H9 (cell line): ENCODE measurements around the gene GPHA2. TPM values are rescaled to one million over a fixed set of nuclear protein-coding genes. Genes with fewer than 3 reads are reported as not detected.

ENCODE experiments used
- DNase-seq: peaks from one replicate; pipeline ENCODE4 v3.0.0-alpha.2; 2017
- H2AFZ ChIP-seq: one replicate; pipeline ENCODE4 v1.6.1; 2013; ENCODE audit warnings: mild to moderate bottlenecking, low read length, control low read depth, moderate library complexity
- H2AK5ac ChIP-seq: 2 replicates; pipeline ENCODE4 v1.6.1; 2013; ENCODE audit warnings: low read length, control low read depth, mixed read lengths; ENCODE audit not compliant: insufficient read length
- H2BK120ac ChIP-seq: one replicate; pipeline ENCODE4 v1.6.1; 2013; ENCODE audit warnings: low read depth, mild to moderate bottlenecking, low read length, control low read depth, inconsistent platforms; ENCODE audit not compliant: poor library complexity, severe bottlenecking
- H2BK12ac ChIP-seq: 2 replicates; pipeline ENCODE4 v1.6.1; 2013; ENCODE audit warnings: low read length, control low read depth, mixed read lengths, low read depth; ENCODE audit not compliant: insufficient read length
- H2BK15ac ChIP-seq: 2 replicates; pipeline ENCODE4 v1.6.1; 2013; ENCODE audit warnings: low read depth, low read length, control low read depth
- H2BK20ac ChIP-seq: one replicate; pipeline ENCODE4 v1.6.1; 2013; ENCODE audit warnings: low read depth, mild to moderate bottlenecking, low read length, control low read depth, inconsistent platforms; ENCODE audit not compliant: poor library complexity, severe bottlenecking
- H2BK5ac ChIP-seq: 2 replicates; pipeline ENCODE4 v1.6.1; 2013; ENCODE audit warnings: low read length, control low read depth, mixed read lengths; ENCODE audit not compliant: insufficient read length
- H3K14ac ChIP-seq: 2 replicates; pipeline ENCODE4 v1.6.1; 2013; ENCODE audit warnings: low read length, control low read depth; ENCODE audit not compliant: insufficient read depth
- H3K18ac ChIP-seq: 2 replicates; pipeline ENCODE4 v1.6.1; 2013; ENCODE audit warnings: low read depth, mild to moderate bottlenecking, mixed read lengths, low read length, control low read depth; ENCODE audit not compliant: insufficient read length
- H3K23ac ChIP-seq: 2 replicates; pipeline ENCODE4 v1.6.1; 2013; ENCODE audit warnings: low read length, control low read depth, mixed read lengths, low read depth; ENCODE audit not compliant: insufficient read length
- H3K23me2 ChIP-seq: 2 replicates; pipeline ENCODE4 v1.6.1; 2013; ENCODE audit warnings: low read depth, mild to moderate bottlenecking, mixed read lengths, low read length, control low read depth; ENCODE audit not compliant: insufficient read length, poor library complexity, severe bottlenecking
- H3K27ac ChIP-seq: 2 replicates; pipeline ENCODE4 v1.5.1; 2013; ENCODE audit warnings: low read length, control low read depth, mixed read lengths, low read depth; ENCODE audit not compliant: insufficient read length
- H3K27me3 ChIP-seq: 2 replicates; pipeline ENCODE4 v1.6.1; 2013; ENCODE audit warnings: low read length, control low read depth, inconsistent platforms; ENCODE audit not compliant: insufficient read depth
- H3K4ac ChIP-seq: 2 replicates; pipeline ENCODE4 v1.6.1; 2013; ENCODE audit warnings: low read depth, mild to moderate bottlenecking, control low read depth, inconsistent platforms, low read length, moderate library complexity
- H3K4me1 ChIP-seq: 2 replicates; pipeline ENCODE4 v1.6.1; 2013; ENCODE audit warnings: low read length, control low read depth, inconsistent platforms; ENCODE audit not compliant: insufficient read depth
- H3K4me2 ChIP-seq: 2 replicates; pipeline ENCODE4 v1.6.1; 2013; ENCODE audit warnings: low read length, control low read depth, mixed read lengths; ENCODE audit not compliant: insufficient read length, insufficient read depth
- H3K56ac ChIP-seq: 2 replicates; pipeline ENCODE4 v1.6.1; 2013; ENCODE audit warnings: low read depth, mild to moderate bottlenecking, mixed read lengths, low read length, control low read depth; ENCODE audit not compliant: insufficient read length
- H3K79me1 ChIP-seq: 2 replicates; pipeline ENCODE4 v1.6.1; 2013; ENCODE audit warnings: low read depth, mild to moderate bottlenecking, moderate library complexity, low read length, control low read depth, inconsistent platforms; ENCODE audit not compliant: insufficient read depth, poor library complexity, severe bottlenecking
- H3K79me2 ChIP-seq: 2 replicates; pipeline ENCODE4 v1.6.1; 2013; ENCODE audit warnings: low read length, control low read depth, inconsistent platforms; ENCODE audit not compliant: insufficient read depth
- H3K9ac ChIP-seq: 2 replicates; pipeline ENCODE4 v1.6.1; 2013; ENCODE audit warnings: low read length, control low read depth, mixed read lengths; ENCODE audit not compliant: insufficient read length; ENCODE audit errors: extremely low read depth
- H3K9me3 ChIP-seq: one replicate; pipeline ENCODE4 v1.6.1; 2013; ENCODE audit warnings: low read depth, low read length, inconsistent platforms; ENCODE audit not compliant: control insufficient read depth
- H3T11ph ChIP-seq: one replicate; pipeline ENCODE4 v1.6.1; 2013; ENCODE audit warnings: mild to moderate bottlenecking, low read length, control low read depth, inconsistent platforms
- H4K20me1 ChIP-seq: one replicate; pipeline ENCODE4 v1.6.1; 2013; ENCODE audit not compliant: control insufficient read depth, insufficient read length, insufficient read depth
- H4K5ac ChIP-seq: 2 replicates; pipeline ENCODE4 v1.6.1; 2013; ENCODE audit warnings: low read depth, mild to moderate bottlenecking, mixed read lengths, low read length, control low read depth; ENCODE audit not compliant: insufficient read length
- H4K8ac ChIP-seq: replicated peaks from 2 replicates; pipeline ENCODE4 v1.6.1; 2013; ENCODE audit warnings: low read length, control low read depth, mixed read lengths, low read depth; ENCODE audit not compliant: insufficient read length
- H4K91ac ChIP-seq: 2 replicates; pipeline ENCODE4 v1.6.1; 2013; ENCODE audit warnings: low read depth, mild to moderate bottlenecking, moderate library complexity, mixed read lengths, low read length, control low read depth; ENCODE audit not compliant: insufficient read length
- H3K27ac Mint-ChIP-seq, 3 experiments: 2 replicates in 2 of 3; 3 replicates in 1 of 3; pipeline ENCODE4 v1.8.0; 2020 to 2021; ENCODE audit warnings: mixed read lengths in 3 of 3, mild to moderate bottlenecking in 1 of 3, moderate library complexity in 1 of 3
- H3K27me3 Mint-ChIP-seq: 2 replicates; pipeline ENCODE4 v1.8.0; 2021; ENCODE audit warnings: low read depth, mild to moderate bottlenecking, moderate library complexity, mixed read lengths
- H3K36me3 Mint-ChIP-seq, 3 experiments: 2 replicates in 2 of 3; 3 replicates in 1 of 3; pipeline ENCODE4 v1.8.0; 2020 to 2021; ENCODE audit warnings: low read depth in 3 of 3, mixed read lengths in 3 of 3; ENCODE audit not compliant: insufficient read depth in 1 of 3
- H3K4me1 Mint-ChIP-seq, 2 experiments: 2 replicates each; pipeline ENCODE4 v1.8.0; 2020; ENCODE audit warnings: mixed read lengths in 2 of 2
- H3K4me3 Mint-ChIP-seq, 2 experiments: 2 replicates in 1 of 2; 3 replicates in 1 of 2; pipeline ENCODE4 v1.8.0; 2020 to 2021; ENCODE audit warnings: mild to moderate bottlenecking in 2 of 2, mixed read lengths in 2 of 2, moderate library complexity in 1 of 2
- H3K9me3 Mint-ChIP-seq, 2 experiments: 2 replicates in 1 of 2; 3 replicates in 1 of 2; pipeline ENCODE4 v1.8.0; 2020; ENCODE audit warnings: mild to moderate bottlenecking in 2 of 2, mixed read lengths in 2 of 2, moderate library complexity in 1 of 2
- CTCF ChIP-seq: fragments of 200-600 bp; sonication (generic); conservative IDR thresholded peaks from 3 replicates; pipeline ENCODE4 v1.8.0; 2021; ENCODE audit warnings: antibody characterized with exemption, mild to moderate bottlenecking
- WGBS: extraction: QIAGEN DNeasy Blood & Tissue Kit; methylation state at CpG from one replicate; pipeline ENCODE4 v1.1.7; 2013; ENCODE audit warnings: missing lambda C conversion rate, low lambda C conversion rate, mixed read lengths; ENCODE audit not compliant: insufficient read length; ENCODE audit errors: extremely low coverage; 5-methylcytosine and 5-hydroxymethylcytosine counted together
- total RNA-seq: library from RNA; stranded (reverse); gene quantifications from 2 replicates; pipeline ENCODE4 v1.2.1, GENCODE V29; 2021

Gene GPHA2
- total RNA-seq, 1 experiment from 2014 or later: 2.1 TPM

GRCh38 chr11:64896448-64897022 lies 39.2 kb downstream of the GPHA2 start:
- H3K4me1 Mint-ChIP-seq: peaks cover 0 to 3% of the 10 kb centered on the region in 2 experiments; a peak in 1 of 4 replicates
- peaks cover 0 to 25% (median 20%) of the 10 kb centered on the region in 3 experiments; a peak in 5 of 7 replicates for H3K36me3 Mint-ChIP-seq
- no peaks in the 10 kb centered on the region; a peak in 1 of 5 replicates for H3K9me3 Mint-ChIP-seq
- no peak overlapping the region for H4K5ac ChIP-seq
- H2BK12ac ChIP-seq: no peak overlapping the region
- H3K79me2 ChIP-seq: no peaks in the 10 kb centered on the region
- H2BK5ac ChIP-seq: no peak overlapping the region
- no peaks in the 10 kb centered on the region for H3K4me1 ChIP-seq
- no peaks in the 10 kb centered on the region for H3K23me2 ChIP-seq
- TF ChIP-seq CTCF: no peak
- no peak overlapping the region for H4K8ac ChIP-seq
- no peak overlapping the region for H3K56ac ChIP-seq
- no peak overlapping the region for H3K18ac ChIP-seq
- H2BK120ac ChIP-seq: no peak overlapping the region
- no peak overlapping the region for H3K4ac ChIP-seq
- H2AFZ ChIP-seq: no peak overlapping the region
- no CpG with 5 or more reads among the region's 14 CpGs for WGBS
- H2BK20ac ChIP-seq: no peak overlapping the region
- H3K23ac ChIP-seq: no peak overlapping the region
- no peak overlapping the region for H4K91ac ChIP-seq
- no peak overlapping the region for H3T11ph ChIP-seq
- no peak overlapping the region for H3K4me3 Mint-ChIP-seq
- H3K27me3 Mint-ChIP-seq: no peaks in the 10 kb centered on the region
- H2AK5ac ChIP-seq: no peak overlapping the region
- H3K9me3 ChIP-seq: no peaks in the 10 kb centered on the region
- H3K27me3 ChIP-seq: no peaks in the 10 kb centered on the region
- no peak overlapping the region for H2BK15ac ChIP-seq
- H3K27ac Mint-ChIP-seq: peak overlapping the region in 1 of 3 experiments; percentile 48; a peak in 1 of 7 replicates
- DNase-seq: no peak
- no peak overlapping the region for H3K27ac ChIP-seq
- H3K4me2 ChIP-seq: no peak overlapping the region
- peaks cover 4% of the 10 kb centered on the region for H4K20me1 ChIP-seq
- H3K14ac ChIP-seq: no peak overlapping the region
- H3K79me1 ChIP-seq: no peaks in the 10 kb centered on the region
- H3K9ac ChIP-seq: no peak overlapping the region
